CD4-positive, alpha-beta T cell treated with Interleukin-10 for 1 hour (primary cell): ENCODE results near the gene BMP6.

Experiments
- DNase-seq: peaks from one replicate; pipeline ENCODE4 v3.0.0-alpha.2; 2020

BMP6 gene

DNA sequence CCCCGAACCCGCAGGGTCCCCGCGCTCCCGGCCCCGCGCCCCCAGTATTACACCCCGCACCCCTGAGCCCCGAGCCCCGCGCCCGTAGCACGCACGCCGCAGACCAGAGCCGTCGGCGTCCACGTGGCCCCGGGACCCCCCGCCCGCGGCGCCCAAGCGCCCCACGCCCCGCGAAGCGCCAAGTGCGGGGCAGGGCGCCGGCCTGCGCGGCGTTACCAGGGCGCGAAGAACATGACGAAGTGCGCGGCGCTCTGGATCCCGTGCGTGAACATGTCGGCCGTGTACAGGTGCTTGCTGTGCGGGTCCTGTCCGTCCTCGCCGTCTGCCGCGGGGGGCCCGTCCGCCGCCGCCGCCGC, 184.4 kb downstream of the BMP6 start:
- no peak for DNase-seq

DNA sequence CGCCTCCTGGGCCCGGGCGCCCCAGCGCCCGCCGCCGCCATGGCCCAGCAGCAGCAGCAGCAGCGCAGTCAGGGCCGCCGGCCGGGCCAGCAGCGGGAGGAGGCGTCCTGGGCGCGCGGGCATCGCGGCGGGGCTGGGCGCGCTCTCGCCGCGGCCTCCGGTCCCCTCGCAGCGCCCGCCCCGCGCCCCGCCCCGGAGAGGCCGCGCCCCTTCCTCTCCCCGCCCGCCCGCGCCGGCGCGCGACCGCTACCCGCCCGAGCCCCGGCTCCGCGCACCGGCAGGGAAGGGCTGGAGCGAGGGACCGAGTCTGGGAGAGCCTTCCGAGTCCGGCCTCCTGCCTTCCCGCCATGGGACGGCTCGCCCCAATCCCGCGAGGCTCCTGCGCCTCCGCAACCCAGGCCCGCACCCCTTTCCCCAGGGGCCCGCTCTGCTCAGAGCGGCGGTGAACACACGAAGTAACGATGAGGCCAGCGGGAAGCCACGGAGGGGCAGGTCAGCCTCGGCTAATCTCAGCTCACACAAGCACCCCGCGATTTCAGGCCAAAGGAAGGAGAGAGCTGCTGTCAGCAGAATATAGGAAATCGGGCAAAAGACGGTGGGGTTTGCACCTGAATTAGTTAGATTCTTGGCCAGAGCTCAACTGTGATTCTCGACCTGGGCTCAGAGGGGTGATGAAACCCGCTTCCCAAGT, 184.9 kb downstream of the BMP6 start, which contains the start of gene TXNDC5:
Gene TXNDC5 (minus strand): TSS at position 135 of the 691 bp plus-strand sequence. CDS start 12 bp downstream, at position 123.
- peak; percentile 69 for DNase-seq

DNA sequence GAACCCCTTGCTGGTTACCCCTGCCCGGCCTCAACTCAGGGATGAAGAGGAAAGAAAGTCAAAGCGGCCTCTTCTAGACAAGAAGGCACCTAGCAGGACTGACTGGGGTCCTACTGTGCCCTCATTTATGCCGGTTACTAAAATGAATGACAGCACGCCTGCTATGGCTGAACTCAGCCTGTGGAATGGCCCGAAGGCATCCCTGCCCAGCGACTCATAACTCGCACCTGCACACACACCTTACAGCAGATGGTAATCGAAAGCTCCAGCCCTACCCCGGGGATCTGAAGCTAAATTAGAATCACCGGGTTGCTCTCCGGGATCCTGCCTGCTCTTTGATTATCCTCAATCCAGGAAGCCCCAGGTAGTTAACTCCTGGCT, 185.4 kb downstream of the BMP6 start:
- no peak for DNase-seq

DNA sequence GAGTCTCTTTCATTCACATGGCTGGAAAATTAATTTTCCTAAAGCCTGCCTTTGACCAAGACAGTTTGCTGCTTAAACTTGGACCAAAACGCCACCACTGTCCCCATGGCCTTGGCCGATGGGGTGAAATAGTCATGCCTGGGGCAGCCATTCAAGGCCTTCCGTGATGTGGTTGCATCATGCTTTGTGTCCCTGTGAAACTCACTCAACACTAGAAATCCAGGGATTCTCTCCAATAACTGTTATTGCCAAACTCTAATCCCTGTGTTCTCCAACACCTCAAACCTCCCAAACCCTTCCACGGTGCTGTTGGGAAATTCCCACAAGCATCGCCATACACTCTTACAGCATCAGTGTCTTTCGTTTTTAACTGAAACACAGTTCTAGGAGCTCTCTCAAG, 186.1 kb downstream of the BMP6 start:
- no peak for DNase-seq

DNA sequence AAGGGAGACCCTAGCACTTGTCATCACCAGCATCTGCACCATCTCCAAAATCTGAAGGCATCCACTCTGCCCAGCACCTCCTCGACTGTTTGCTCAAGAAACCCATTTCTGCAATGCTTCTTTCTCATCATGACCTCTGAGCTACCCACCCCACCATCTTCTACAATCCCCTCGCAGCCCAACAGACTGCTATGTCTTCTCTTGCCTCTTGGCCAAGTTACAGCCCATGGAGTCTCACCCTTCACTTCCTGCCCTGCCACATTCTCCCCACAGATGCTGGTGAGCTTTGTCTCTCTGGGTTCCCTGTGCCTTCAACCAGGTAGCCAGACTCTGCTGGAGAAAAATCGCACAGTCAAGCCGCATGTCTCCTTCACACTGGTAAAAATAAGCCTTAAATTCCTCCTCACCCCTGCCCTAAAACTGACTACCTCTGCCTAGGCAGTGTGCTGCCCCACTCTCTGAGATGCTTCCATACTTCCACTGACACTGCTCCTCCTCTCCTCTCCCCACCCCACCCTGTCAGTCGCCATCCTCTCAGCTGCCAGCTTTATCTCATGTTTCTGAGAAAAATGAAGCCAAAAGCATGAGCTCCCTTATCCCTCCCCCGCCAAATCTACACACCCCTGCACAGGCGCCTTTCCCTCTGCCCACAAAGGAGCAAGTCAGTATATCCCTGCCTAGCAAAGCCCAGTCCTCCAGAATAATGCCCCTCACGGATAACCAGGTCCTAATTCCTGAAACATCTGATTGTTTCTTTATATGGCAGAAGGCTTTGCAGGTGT, 187.0 kb downstream of the BMP6 start:
- DNase-seq, result no peak

DNA sequence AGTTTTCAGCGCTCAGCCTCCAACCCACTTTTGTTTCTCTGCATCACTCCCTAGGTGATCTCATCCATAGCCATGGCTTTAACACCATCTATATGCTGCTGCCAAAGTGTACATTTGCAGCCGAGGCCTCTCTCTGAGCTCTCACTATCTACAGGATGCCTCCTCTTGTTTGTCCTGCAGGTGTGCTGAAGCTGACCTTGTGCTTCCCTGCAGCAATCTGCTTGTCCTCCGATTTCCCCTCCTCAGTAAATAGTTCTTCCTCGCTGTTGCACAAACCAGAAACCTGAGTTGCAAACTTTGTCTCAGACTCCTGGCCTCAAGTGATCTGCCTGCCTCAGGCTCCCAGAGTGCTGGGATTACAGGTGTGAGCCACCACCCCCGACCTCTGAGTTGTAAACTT, 188.4 kb downstream of the BMP6 start:
- no peak for DNase-seq

DNA sequence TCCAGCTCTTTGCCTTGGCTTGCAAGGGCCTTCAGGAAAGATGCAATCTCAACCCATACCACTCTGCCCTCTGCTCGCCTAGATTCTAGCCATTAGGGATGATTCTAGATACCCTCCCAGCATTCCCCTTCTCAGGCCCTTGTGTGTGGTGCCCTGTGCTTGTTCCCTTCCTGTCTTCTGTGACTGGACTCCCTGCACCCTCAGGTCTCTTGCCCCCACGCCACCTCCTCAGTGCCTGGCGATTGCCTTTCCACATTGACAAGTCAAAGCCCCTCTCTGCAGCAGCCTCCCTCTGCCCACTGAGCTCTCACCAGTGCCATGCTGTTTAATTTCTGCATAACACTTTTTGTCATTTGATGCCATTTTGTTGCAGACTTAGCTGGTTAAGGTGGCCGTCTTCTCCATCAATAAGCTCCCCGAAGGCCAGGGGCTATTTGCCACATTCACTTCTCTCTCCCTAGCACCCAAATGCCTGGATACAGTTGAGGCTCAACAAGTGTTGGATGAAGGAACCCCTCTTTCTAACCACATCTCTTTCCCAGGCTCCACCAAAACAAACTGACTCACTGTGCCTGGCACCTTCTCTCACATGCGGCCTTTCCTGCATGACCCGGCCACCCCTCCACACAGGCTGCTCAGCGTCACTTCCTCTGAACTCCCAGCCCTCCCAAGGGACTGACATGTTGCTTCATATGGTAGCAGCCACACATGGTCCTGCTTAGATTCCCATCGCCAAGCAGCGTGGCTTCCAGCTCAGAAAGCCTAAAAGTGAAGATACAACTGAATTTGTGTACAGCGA, 189.3 kb downstream of the BMP6 start:
- no peak for DNase-seq

DNA sequence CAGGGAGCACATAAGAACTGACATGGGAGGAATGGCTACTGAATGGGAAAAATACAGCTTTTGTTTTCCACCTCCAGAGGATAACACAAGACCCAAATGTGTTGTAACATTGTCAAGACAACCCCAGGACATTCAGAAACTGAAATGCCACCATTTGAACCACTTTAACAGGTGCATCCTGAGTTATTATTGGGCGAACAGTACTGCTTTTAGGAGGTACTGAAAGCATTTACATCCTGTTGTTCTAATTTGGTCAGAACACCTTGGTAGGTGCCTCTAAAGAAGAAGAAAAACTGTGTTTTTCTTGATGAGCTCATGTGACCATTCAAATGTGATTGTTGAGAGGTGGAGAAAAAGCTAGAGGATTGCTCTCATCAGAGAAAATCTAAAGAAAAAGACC, 191.1 kb downstream of the BMP6 start:
- no peak for DNase-seq

DNA sequence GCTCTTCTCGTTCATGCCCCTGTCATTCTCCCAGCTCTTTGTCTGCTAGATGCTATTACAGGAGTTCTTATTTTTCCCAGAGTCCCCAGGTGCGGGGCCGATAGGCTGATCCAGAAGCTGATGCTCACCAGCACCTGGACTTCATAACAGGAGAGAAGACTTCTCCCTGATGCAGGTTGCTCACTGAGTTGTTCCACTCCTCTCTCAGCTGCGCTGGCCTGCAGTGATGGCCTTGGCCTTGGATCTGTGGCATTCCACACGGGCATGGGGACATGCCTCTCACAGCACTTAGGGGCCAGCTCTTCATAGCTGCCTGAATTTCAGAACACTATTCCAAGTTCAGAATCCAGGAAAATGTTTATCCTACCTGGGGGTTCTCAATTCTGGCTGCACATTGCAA, 191.8 kb downstream of the BMP6 start:
- no peak for DNase-seq

DNA sequence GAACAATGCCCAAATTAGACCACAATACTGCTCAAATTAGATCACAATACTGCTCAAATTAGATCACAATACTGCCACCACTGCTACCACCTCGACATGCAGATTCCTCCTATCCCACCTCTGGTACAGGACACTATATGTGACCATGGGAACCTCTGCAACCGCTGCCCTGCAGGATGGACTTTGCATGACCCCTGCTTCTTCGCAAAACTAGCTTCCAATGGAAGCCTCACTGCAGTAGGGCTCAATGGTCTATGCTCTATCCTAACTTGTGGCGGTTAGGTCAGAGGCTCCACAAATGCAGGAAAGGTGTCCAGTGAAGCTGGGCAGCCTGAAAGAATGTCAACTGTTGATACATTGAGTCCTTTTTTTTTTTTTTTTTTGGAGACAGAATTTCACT, 192.5 kb downstream of the BMP6 start:
- no peak for DNase-seq

DNA sequence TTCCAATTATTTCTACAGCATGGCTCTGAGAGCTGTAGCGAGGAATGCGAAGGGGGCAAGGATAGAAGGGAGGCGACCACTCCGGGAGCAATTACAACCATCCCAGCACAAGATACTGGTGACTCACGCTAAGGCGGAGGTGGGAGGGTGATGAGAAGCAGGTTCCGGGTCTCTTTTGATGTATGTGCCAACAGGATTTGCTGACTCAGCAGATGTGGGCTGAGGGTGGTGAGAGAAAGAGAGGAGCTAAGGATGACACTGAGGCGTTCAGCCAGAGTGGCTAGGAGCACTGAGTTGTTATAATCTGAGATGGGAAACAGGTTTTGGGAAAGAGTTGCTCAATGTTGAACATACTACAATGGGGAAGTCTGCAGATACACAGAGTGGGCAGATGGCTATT, 194.0 kb downstream of the BMP6 start:
- DNase-seq, result no peak

DNA sequence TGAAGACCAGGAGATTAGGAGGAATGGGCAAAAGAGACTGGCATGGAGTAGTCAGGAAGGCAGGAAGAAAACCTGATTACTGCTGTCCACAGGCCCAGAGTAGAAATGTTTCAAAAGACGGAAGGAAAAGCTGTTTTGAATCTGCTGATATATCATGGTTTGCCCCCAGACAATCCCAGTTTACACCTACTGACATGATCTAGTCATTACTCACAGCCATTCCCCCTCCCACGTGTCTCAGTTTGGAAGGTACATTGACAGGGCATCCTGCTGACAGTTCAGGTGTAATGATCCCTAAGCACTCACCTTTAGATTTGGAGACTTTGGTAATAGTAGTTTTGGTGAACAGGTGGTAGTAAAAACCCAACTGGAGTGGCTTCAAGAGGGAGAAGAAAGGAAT, 194.5 kb downstream of the BMP6 start:
- DNase-seq, result no peak

DNA sequence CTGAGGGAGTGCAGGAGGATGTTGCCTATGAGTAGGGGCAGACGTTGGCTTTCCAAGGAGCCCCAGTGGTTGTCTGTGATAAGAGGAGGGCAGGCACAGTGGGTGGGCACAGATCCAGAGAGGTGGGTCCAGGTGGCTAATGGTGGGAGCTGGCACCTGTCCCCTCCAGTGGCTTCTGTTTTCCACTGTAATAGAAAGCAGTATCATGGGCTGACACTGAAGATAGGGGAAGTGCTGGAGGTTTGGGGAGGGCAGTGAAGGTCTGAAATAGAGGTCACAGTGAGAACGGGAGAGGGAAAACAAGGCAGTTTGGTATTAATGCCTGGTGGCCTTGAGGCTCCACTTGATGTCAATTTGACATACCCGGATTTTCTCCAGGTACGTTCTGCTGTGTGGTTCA, 195.1 kb downstream of the BMP6 start:
- no peak for DNase-seq

DNA sequence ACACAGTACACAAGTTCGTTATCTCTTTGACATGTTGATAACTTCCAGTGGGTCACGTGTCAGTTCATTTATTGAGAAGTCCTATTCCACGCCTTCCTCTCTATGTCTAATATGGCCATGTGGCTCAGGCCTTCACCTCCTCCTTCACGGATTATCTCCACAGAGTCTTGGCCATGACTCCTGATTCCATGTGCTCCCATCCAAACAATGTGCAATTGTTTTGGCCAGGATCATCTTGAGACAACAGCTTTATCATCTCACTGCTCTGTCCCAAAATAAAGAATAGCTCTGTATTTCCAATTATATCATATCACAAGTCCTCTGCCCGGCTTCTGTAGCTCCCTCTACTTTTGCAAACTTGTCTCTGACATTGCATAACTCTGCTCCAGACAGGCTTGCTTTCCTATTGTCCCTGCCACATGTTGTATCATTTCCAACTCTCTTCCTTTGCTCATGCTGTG, 195.8 kb downstream of the BMP6 start:
- DNase-seq, result no peak

DNA sequence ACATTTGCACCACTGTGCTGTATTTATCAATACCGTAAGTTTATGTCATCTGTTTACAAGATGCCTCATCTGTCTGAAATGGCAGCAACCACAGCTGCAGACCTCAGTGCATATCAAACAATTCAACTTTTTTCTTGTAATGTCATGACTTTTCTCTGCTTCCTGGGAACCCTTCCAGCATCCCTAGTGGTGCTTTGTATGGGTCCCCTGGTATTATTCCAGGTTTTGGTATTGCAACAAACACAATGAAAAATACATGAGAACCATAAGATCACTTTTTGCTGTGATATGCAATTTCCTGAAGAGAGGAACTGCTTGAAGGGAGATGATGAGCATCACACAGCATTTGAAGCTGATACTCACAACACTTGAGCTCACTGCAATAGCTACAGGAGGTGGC, 196.7 kb downstream of the BMP6 start:
- no peak for DNase-seq

DNA sequence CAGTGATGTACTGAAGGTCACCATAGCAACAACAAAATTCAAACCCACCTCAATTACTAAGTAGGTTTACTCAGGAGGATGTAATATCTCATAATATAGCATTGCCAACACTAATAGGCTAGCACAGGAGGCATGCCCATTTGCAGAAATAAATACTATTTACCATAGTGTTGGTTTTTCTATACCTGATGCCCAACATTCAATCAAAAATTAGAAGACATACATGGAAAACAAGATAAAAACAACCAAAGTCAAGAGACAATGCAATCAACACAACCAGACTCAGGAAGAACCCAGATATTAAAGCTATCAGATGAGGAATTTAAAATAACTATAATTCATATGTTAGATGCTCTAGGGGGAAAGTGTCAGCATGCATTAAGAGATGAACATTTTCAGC, 199.0 kb downstream of the BMP6 start:
- no peak for DNase-seq
